Adrenal gland (tissue), 5 donors: ENCODE measurements around the gene POLG2.

Experiments
- CTCF ChIP-seq, 6 experiments: fragments of 450-650 bp in 4 of 6; fragments of 200-600 bp in 2 of 6; sonication (generic) in 1 of 6; IDR thresholded peaks; 1 replicate in 5 of 6; 2 replicates in 1 of 6; pipeline versions ENCODE4 v1.5.1 to v1.8.0; 2016 to 2021; ENCODE audit warnings: antibody characterized with exemption in 6 of 6, mild to moderate bottlenecking in 2 of 6, moderate library complexity in 1 of 6
- POLR2A ChIP-seq, 2 donors: fragments of 450-650 bp; IDR thresholded peaks; one replicate each; pipeline ENCODE4 v1.6.1; 2017; ENCODE audit warnings: antibody characterized with exemption in 2 of 2, mild to moderate bottlenecking in 2 of 2, moderate library complexity in 1 of 2
- donor health status: DM: no; HTN: no; CAD: no.

GRCh38 chr17:64503821-64504768, 7.2 kb upstream of the POLG2 start:
- no peak for TF ChIP-seq POLR2A (IDR thresholded peaks at IDR 0.05)
- no peak for TF ChIP-seq CTCF (IDR thresholded peaks at IDR 0.05)
